ENCODE measurements around the gene HSD17B3. TPM values are rescaled to one million over a fixed set of nuclear protein-coding genes. Genes with fewer than 3 reads are reported as not detected.

The HSD17B3 gene
- total RNA-seq: not detected in 2 replicates

DNA sequence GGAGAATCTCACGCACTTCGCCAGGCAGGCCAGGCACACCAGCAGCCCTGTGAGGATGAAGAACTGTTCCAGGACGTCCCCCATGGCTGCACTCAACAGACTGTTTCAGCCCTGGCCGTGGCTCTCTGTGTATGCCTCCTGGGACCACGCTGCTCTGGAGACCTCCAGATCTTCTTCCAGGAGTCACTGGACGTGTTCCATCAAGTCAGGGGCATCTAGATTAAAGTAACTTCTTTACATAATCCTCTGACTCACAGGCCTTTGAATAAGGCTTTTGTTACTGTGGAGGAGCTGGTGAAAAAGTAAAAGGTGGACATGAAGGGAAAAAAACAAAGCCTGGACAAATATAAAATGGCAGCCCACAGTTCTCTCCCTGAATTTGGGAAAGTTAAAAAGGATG lies at the start of gene HSD17B3:
Gene HSD17B3, minus strand, starts transcription at position 156 of the 400 bp plus-strand sequence. Its CDS starts 72 bp downstream, at position 84.

Other genes with a start within 250 kb of the HSD17B3 start
- 16.0 and 17.2 TPM in 2 replicates for gene SLC35D2, start 81.5 kb upstream of the HSD17B3 start, total RNA-seq
- 0.12 and 0.34 TPM in 2 replicates for gene ZNF367, start 116.2 kb upstream of the HSD17B3 start, total RNA-seq
- 13.0 and 16.1 TPM in 2 replicates for gene HABP4, start 148.0 kb upstream of the HSD17B3 start, total RNA-seq